ENCODE data around the gene IPCEF1.

Gene IPCEF1

GRCh38 chr6:154356690-154357089 is at the start of gene IPCEF1:
Gene IPCEF1, minus strand, starts transcription at chr6:154356803. Its CDS starts 90,856 bp downstream, at chr6:154265947.
- no peak for DNase-seq

GRCh38 chr6:154406301-154406700 is 49.7 kb upstream of the IPCEF1 start:
- DNase-seq, result no peak

- no peak for DNase-seq
Observed at GRCh38 chr6:154404791-154405400, 48.3 kb upstream of the IPCEF1 start.

- no peak for DNase-seq
Observed at GRCh38 chr6:154403788-154404187, 47.2 kb upstream of the IPCEF1 start.

GRCh38 chr6:154402081-154402780 is 45.6 kb upstream of the IPCEF1 start:
- no peak for DNase-seq

GRCh38 chr6:154399097-154399496 is 42.5 kb upstream of the IPCEF1 start:
- no peak for DNase-seq

GRCh38 chr6:154397491-154398195 is 41.0 kb upstream of the IPCEF1 start:
- no peak for DNase-seq

- no peak for DNase-seq
Observed at GRCh38 chr6:154395878-154396277, 39.3 kb upstream of the IPCEF1 start.

GRCh38 chr6:154395316-154395715 is 38.7 kb upstream of the IPCEF1 start:
- no peak for DNase-seq

- no peak for DNase-seq
Observed at GRCh38 chr6:154394571-154394970, 38.0 kb upstream of the IPCEF1 start.

- no peak for DNase-seq
Observed at GRCh38 chr6:154390034-154390433, 33.4 kb upstream of the IPCEF1 start.

- no peak for DNase-seq
Observed at GRCh38 chr6:154388803-154389202, 32.2 kb upstream of the IPCEF1 start.

- no peak for DNase-seq
Observed at GRCh38 chr6:154386848-154387717, 30.5 kb upstream of the IPCEF1 start.

GRCh38 chr6:154384191-154384590 is 27.6 kb upstream of the IPCEF1 start:
- DNase-seq, result no peak

- no peak for DNase-seq
Observed at GRCh38 chr6:154383273-154383672, 26.7 kb upstream of the IPCEF1 start.

- DNase-seq, result no peak
Observed at GRCh38 chr6:154382740-154383139, 26.1 kb upstream of the IPCEF1 start.

- DNase-seq, result no peak
Observed at GRCh38 chr6:154381548-154381947, 24.9 kb upstream of the IPCEF1 start.

GRCh38 chr6:154380741-154381140 is 24.1 kb upstream of the IPCEF1 start:
- DNase-seq, result no peak

GRCh38 chr6:154379585-154379984 is 23.0 kb upstream of the IPCEF1 start:
- DNase-seq, result no peak

- DNase-seq, result no peak
Observed at GRCh38 chr6:154378518-154378917, 21.9 kb upstream of the IPCEF1 start.

GRCh38 chr6:154377726-154378125 is 21.1 kb upstream of the IPCEF1 start:
- DNase-seq, result no peak

GRCh38 chr6:154373971-154374370 is 17.4 kb upstream of the IPCEF1 start:
- DNase-seq, result no peak

- no peak for DNase-seq
Observed at GRCh38 chr6:154371281-154371680, 14.7 kb upstream of the IPCEF1 start.
